ENCODE measurements around the gene HSPA9.

- TF ChIP-seq CTCF (IDR thresholded peaks at IDR 0.05) = no peak
- no peak for TF ChIP-seq POLR2A (IDR thresholded peaks at IDR 0.05)
Measured at GRCh38 chr5:138557677-138558076, 17.5 kb downstream of the HSPA9 start.
